ENCODE measurements around the gene DPP6.

The DPP6 gene

DNA sequence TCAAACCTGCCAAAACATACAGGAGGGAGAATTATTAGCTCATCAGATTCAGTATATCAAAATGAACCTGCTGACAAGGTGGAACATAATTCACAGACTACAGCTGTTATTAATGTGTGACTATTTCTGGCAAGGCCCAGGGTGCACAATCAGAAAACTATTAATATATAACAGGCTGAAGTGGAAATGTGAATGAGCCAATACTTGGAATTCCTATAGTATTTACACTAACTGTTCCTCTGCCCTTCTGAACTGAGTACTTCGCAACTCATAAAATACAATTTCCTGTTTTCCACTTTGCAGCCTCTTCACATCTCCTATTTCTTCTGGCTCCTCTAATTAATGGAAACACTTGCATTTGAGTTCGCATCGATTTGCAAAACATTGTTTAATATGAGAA lies 330.8 kb downstream of the DPP6 start:
- POLR2A ChIA-PET: no interaction called here
- CTCF ChIA-PET: no interaction called here
- TF ChIP-seq, protein P1, sequence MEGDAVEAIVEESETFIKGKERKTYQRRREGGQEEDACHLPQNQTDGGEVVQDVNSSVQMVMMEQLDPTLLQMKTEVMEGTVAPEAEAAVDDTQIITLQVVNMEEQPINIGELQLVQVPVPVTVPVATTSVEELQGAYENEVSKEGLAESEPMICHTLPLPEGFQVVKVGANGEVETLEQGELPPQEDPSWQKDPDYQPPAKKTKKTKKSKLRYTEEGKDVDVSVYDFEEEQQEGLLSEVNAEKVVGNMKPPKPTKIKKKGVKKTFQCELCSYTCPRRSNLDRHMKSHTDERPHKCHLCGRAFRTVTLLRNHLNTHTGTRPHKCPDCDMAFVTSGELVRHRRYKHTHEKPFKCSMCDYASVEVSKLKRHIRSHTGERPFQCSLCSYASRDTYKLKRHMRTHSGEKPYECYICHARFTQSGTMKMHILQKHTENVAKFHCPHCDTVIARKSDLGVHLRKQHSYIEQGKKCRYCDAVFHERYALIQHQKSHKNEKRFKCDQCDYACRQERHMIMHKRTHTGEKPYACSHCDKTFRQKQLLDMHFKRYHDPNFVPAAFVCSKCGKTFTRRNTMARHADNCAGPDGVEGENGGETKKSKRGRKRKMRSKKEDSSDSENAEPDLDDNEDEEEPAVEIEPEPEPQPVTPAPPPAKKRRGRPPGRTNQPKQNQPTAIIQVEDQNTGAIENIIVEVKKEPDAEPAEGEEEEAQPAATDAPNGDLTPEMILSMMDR (IDR thresholded peaks at IDR 0.05; ENCODE audit: insufficient read depth, low read length, missing control alignments): no peak
- DNase-seq (ENCODE audit: low read depth, low spot score): no peak
- H3K4me3 ChIP-seq (ENCODE audit: low read depth, low read length): no peak overlapping the region

DNA sequence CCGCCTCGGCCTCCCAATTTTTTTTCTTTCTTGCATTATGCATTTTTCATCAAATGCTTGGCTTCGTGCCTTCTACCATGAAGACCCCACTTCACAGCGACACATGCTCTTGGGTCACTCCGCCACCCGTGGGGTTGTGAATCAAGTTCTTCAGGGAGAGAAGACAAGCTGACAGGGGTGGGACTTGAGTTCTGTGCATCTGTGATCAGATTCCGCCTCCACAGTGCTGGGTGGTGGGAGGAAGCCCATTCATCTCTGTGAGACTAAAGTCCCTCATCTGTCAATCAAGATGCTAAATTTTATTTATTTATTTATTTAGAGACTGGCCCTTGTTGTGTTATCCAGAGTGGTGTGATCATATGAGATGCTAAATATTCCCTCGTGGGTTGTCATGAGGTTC lies 333.0 kb downstream of the DPP6 start:
- CTCF ChIA-PET: no interaction called here
- DNase-seq (ENCODE audit: low read depth, low spot score): no peak
- no peak overlapping the region for H3K4me3 ChIP-seq (ENCODE audit: low read depth, low read length)
- POLR2A ChIA-PET: no interaction called here
- TF ChIP-seq, protein P1 (IDR thresholded peaks at IDR 0.05; ENCODE audit: insufficient read depth, low read length, missing control alignments): no peak

DNA sequence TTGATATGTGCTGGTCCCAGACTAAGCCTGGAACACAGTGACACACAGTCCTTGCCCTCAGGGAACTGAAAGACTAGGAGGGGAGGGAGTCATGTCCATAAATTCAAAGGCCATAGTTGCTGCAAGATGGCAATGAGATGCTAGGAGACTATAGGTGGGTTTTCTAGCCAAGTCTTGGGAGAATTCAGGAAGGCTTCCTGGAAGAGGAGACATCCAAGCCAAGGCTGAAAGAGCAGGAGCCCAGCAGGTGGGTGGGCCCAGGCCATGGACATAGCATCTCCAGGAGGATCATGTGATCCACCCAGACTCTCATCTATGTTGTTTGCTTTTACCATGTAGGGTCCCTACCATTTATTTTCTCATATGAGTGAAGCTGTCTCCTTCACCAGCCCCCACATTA lies 335.1 kb downstream of the DPP6 start:
- POLR2A ChIA-PET: no interaction called here

DNA sequence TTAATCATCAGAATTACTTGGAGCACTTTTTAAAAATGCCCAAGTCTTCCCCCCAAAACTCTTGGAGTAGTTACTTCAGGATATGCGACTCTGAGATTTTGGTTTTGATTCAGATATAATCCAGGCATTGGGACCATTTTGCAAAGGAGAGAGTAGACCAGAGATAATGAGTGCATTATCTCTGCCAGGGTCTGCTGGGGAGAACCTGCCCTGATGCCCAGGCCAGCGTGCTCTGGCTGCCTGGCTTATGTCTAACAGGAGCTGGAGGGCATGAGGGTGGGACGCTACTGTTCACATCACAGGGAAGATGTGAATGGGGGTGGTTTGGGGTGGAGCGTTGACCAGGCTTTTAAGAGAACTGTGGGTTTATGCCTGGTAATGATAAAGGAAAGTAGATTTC lies 336.2 kb downstream of the DPP6 start:
- no peak for DNase-seq (ENCODE audit: low read depth, low spot score)
- POLR2A ChIA-PET: no interaction called here
- CTCF ChIA-PET: no interaction called here
- H3K4me3 ChIP-seq (ENCODE audit: low read depth, low read length): no peak overlapping the region
- TF ChIP-seq, protein P1 (IDR thresholded peaks at IDR 0.05; ENCODE audit: insufficient read depth, low read length, missing control alignments): no peak

More for the DNA sequence above, 335.1 kb downstream of the DPP6 start:
- CTCF ChIA-PET: no interaction called here
- DNase-seq (ENCODE audit: low read depth, low spot score): no peak
- TF ChIP-seq, protein P1 (IDR thresholded peaks at IDR 0.05; ENCODE audit: insufficient read depth, low read length, missing control alignments): no peak
- H3K4me3 ChIP-seq (ENCODE audit: low read depth, low read length): no peak overlapping the region

DNA sequence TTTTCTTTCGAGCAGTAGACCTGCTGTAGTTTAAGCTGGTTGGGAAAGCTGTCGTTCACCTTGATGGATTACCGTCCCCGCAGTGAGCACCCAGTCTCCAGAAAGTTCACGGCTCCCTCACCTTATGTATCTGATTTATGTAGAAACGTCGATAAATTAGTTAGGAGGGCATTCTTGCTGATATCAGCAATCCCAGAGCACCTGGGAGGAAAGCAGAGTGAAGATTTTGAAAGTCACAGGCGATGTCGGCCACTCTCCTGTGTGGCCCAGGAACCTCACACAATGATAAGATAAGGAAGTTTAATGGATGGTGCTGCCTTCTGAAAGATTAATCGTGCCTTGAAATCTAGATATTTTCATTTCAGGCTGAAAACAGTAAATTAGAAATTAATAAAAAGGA lies 336.8 kb downstream of the DPP6 start:
- POLR2A ChIA-PET: no interaction called here
- TF ChIP-seq, protein P1 (IDR thresholded peaks at IDR 0.05; ENCODE audit: insufficient read depth, low read length, missing control alignments): no peak
- no peak overlapping the region for H3K4me3 ChIP-seq (ENCODE audit: low read depth, low read length)
- DNase-seq (ENCODE audit: low read depth, low spot score): no peak
- CTCF ChIA-PET: no interaction called here

DNA sequence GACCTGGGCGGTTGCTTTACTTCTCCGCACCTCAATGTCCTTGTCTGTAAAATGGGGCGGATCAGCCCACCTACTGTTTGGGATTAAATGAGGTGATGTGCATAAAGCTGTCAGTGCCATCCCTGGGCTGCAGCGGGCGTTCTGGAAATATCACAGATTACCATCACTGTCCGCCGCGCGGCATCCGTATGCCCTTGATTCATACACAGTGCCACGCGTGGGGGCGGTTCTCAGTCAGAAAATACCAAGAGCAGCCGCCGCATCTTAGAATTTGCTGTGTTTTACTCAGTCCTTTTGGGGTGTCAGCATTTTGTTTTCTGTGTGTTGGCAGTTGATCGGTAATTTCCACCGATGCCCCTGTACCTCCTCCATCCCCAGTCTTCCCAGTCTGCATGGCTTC lies 338.8 kb downstream of the DPP6 start:
- ChIA-PET CTCF (no interaction called here), POLR2A (no interaction called here)

More for the DNA sequence above, 338.8 kb downstream of the DPP6 start:
- no peak overlapping the region for H3K4me3 ChIP-seq (ENCODE audit: low read depth, low read length)
- no peak for DNase-seq (ENCODE audit: low read depth, low spot score)
- TF ChIP-seq, protein P1 (IDR thresholded peaks at IDR 0.05; ENCODE audit: insufficient read depth, low read length, missing control alignments): no peak
